Activated CD4-positive, alpha-beta T cell treated with anti-CD3 and anti-CD28 coated beads for 48 hours (primary cell): Measurements from ENCODE around the gene TM4SF20.

Experiments used
- DNase-seq: peaks from one replicate; pipeline ENCODE4 v3.0.0-alpha.2; 2020

TM4SF20 gene, protein sequence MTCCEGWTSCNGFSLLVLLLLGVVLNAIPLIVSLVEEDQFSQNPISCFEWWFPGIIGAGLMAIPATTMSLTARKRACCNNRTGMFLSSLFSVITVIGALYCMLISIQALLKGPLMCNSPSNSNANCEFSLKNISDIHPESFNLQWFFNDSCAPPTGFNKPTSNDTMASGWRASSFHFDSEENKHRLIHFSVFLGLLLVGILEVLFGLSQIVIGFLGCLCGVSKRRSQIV

GRCh38 chr2:227379095-227379494, at the start of gene TM4SF20:
TM4SF20 (minus strand) TSS chr2:227379306; CDS start chr2:227379268, 38 bp downstream.
- DNase-seq, result no peak

DNA sequence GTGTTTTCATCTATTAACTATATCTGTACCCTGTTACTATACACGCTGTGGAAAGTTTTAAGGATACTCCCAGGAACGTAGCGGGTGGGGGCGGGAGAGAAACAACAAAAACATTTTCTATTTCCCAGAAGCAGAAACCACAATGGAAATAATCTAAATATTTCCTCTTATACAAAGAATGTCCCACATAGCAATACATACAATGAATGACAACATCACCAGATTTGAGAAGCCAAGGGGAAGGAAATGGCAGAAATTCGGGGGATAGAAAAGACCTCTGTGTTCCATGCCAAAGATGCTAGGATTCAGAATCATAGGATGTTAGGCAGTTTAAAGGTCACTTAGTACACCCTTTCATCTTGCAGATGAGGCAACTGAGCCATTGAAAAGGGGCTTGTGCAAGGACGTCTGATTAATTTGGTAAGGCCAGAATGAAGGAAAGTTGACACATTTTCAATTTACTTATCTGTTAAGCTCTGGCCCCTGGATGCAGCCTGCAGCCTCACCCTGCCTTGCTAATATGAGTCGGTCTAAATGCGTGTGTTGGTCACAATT, 49.7 kb upstream of the TM4SF20 start:
- DNase-seq, result no peak

DNA sequence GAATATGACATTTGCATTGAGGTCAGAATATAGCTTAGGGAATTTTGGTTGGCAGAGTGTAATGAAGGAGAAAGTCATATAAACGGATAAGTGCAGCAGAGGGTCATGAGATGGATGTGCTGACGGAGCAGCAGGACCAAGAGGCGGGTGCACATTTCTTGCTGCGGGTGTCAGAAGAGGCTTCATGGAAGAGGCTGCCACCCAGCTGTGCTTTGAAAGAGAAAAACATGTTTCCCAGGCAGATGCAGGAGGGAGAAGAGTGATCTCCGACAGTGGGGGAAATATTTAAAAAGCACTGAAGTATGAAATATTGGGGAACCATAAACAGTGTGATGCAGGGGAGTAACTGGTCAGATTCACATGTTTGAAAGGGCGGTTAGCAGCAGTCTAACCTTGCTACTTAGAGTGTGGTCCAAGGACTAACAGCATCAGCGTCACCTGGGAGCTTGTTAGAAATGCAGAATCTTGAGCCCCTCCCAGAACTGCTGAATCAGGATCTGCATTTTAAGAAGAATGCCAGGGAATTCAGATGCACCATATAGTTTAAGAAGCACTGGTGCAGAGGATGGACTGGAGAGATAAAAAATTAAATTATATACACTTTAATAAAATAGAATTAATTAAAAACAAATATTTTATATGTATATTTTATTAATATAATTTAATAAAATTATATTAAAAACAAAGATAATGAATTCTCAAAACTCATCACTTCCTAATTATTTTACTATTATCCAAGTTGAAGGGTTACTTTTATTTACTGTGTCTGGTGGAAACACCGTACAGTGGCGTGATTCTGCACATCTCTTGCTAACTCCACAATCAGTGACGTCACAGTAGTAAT, 44.8 kb upstream of the TM4SF20 start:
- no peak for DNase-seq

DNA sequence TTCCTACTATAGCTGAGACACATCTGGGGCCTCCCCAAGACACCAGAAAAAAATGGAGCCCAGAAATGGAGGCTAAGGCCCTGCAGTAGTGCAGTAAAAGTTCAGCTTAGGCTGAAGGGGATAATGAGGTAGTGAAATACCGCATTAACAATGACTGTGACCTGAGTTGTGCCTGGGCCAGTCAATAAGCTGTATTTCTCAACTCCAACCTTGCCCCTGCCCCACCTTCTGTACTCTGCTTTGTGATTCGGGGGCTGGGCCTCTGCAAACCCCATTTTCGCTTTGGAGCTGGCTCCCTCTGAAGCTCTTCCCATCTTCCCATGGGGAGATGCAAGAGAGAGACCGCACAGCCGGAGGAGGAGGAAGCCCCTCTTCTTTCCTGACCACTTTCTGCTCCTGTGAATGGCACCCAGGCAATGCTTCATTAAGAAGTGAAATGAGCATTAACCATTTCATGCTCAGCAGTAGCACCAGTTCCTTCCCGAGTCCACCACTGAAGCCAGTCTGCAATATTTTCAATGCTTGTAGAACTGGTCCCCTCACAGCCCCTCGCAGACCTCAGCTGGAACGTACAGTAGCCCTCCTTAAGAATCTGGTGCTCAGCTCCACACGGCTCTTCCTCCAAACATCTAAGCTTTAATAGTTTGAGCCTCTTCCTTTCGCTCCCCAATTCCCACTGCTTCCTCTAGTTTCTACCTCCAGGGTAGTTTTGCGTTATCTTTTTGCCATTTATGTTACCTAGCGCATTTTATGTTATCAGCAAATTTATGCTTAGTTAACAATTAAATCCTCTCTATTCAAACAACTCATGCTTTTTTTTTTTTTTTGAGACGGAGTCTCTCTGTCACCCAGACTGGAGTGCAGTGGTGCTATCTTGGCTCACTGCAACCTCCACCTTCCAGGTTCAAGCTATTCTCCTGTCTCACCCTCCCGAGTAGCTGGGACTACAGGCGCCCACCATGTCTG, 41.3 kb upstream of the TM4SF20 start:
- DNase-seq, result no peak

GRCh38 chr2:227416701-227417100, 37.6 kb upstream of the TM4SF20 start:
- DNase-seq, result no peak

GRCh38 chr2:227415538-227416424, 36.7 kb upstream of the TM4SF20 start:
- no peak for DNase-seq

DNA sequence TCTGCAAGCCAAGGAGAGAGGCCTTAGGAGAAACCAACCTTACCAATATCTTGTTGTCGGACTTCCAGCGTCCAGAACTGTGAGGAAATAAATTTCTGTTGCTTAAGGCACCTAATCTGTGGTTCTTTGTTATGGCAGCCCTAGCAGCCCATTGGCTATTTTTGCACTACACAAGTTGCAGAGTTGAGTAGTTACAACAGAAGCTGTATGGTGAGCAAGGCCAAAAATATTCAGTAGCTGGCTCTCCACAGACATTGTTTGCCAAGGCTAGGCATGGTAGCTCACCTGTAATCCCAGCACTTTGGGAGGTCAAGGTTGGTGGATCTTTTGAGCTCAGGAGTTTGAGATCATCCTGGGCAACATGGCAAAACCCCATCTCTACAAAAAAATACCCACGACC, 35.7 kb upstream of the TM4SF20 start:
- DNase-seq, result no peak

DNA sequence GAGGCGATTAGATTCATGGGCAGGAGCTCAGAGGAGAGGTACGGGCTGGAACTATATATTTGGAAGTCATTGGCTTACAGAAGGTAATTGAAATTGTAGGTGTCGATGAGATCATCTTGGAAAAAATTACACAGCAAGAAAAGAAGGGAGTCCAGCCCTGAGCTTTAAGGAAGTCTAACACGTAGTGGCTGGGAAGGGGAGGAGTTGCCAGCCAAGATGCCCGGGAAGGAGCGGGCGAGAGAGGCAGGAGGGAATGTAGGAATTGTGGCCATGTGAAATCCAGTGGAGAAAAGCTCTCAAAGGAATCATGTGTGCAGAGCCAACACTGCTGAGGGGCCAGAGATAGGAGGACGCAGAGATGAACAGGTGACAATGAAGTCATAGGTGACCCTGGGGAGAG, 34.3 kb upstream of the TM4SF20 start:
- DNase-seq, result no peak

DNA sequence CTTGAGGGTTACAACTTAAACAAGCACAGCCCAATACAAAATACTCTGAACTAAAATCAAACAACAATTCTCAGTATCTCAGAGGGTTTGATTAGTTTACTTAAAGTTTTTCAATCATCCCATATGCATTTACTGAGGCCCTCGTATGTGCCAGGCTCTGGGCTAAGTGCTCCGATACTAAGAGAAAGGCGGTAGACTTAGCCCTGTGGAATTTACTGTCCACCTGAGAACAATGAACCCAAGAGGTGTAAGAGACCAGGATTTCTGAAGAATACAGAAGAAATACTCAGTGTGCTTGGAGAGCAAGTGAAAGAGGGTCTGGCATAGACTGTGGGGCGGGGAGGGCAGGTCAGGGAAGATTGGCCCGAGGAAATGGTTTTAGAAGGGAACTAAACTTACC, 33.8 kb upstream of the TM4SF20 start:
- DNase-seq, result no peak

GRCh38 chr2:227411990-227412350, 32.9 kb upstream of the TM4SF20 start:
- DNase-seq, result no peak

GRCh38 chr2:227411320-227411989, 32.3 kb upstream of the TM4SF20 start:
- DNase-seq, result peak; percentile 78

GRCh38 chr2:227410191-227410590, 31.1 kb upstream of the TM4SF20 start:
- DNase-seq, result no peak

DNA sequence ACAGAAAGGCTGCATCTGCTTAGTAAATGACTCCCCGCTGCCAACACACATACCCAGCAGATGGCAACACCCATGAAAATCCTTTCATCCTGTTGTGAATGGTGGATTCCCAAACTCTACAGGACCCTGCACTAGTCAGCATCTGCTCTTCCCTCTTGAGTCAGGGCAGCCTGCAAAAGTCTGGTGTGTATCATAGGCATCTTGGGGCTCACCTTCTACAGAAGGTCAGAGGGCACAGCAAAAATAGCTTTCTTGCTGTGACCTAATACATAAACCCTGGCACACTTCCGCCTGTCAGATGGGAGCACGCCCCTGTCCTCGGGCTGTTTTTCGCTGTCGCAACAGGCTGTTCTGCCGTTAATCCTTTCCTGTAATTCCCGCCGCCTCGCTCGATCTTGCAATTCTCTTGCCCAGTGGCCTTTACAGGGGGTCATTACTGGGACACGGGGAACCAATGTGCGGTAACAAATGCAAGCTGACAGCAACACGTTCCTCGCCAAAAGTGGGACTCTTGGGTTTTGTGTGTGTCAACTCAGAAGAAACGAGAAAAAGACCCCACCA, 28.6 kb upstream of the TM4SF20 start:
- DNase-seq, result no peak

GRCh38 chr2:227406177-227407031, 27.3 kb upstream of the TM4SF20 start:
- DNase-seq, result no peak

- no peak for DNase-seq
Observed at GRCh38 chr2:227404585-227405271, 25.6 kb upstream of the TM4SF20 start.

GRCh38 chr2:227402959-227403358, 23.9 kb upstream of the TM4SF20 start:
- DNase-seq, result peak; percentile 26

- DNase-seq, result no peak
Observed at GRCh38 chr2:227402321-227402720, 23.2 kb upstream of the TM4SF20 start.

GRCh38 chr2:227401550-227401949, 22.4 kb upstream of the TM4SF20 start:
- no peak for DNase-seq
